Transverse colon (tissue), 3 donors: ENCODE results near the gene GCNA.

Experiments used
- CTCF ChIP-seq, 5 experiments: fragments of 200-600 bp in 3 of 5; fragments of 450-650 bp in 2 of 5; sonication (generic) in 3 of 5; IDR thresholded peaks; 1 replicate in 2 of 5; 2 replicates in 3 of 5; pipeline ENCODE4 v1.5.1; 2016 to 2017; ENCODE audit warnings: antibody characterized with exemption in 5 of 5, inconsistent platforms in 3 of 5, mild to moderate bottlenecking in 2 of 5, moderate library complexity in 1 of 5
- POLR2A ChIP-seq: fragments of 450-650 bp; IDR thresholded peaks from one replicate; pipeline ENCODE4 v1.6.1; 2016; ENCODE audit warnings: antibody characterized with exemption, mild to moderate bottlenecking, moderate library complexity

- TF ChIP-seq POLR2A (no peak), CTCF (IDR thresholded peaks at IDR 0.05) (no peak)
Measured at GRCh38 chrX:71603618-71604017, 25.4 kb downstream of the GCNA start.
